Measurements from ENCODE around the gene SLC2A1. TPM values are rescaled to one million over a fixed set of nuclear protein-coding genes. Genes with fewer than 3 reads are reported as not detected.

Gene SLC2A1
- total RNA-seq, 2 donors from 2014 or later = 4.2 to 13.2 TPM

GRCh38 chr1:42981255-42981805 lies 22.7 kb upstream of the SLC2A1 start:
- no peak overlapping the region for H3K27ac ChIP-seq
- H3K27me3 ChIP-seq = no peaks in the 10 kb centered on the region
- DNase-seq = no peak
- TF ChIP-seq CTCF (IDR thresholded peaks at IDR 0.05) (no peak), POLR2A (IDR thresholded peaks at IDR 0.05) (no peak)
- no peaks in the 10 kb centered on the region for H3K4me1 ChIP-seq
- intact Hi-C loops (cut with DNase I) = no loop called here
- no peak overlapping the region for H3K4me3 ChIP-seq
- ATAC-seq = no peak
- no peaks in the 10 kb centered on the region for H3K9me3 ChIP-seq
- 60 to 74% methylated on average over 4 of the region's 4 CpGs for WGBS, 2 donors
- H3K36me3 ChIP-seq (replicated peaks in 1 of 2; ENCODE audit: insufficient read depth in 1 of 2, low read depth in 2 of 2) = no peaks in the 10 kb centered on the region

GRCh38 chr1:42979896-42980800 lies 21.5 kb upstream of the SLC2A1 start:
- 67 to 83% methylated on average over 9 of the region's 9 CpGs for WGBS, 2 donors
- Histone ChIP-seq H3K27me3 (no peaks in the 10 kb centered on the region), H3K4me3 (no peak overlapping the region), H3K4me1 (no peaks in the 10 kb centered on the region), H3K27ac (no peak overlapping the region), H3K9me3 (no peaks in the 10 kb centered on the region), H3K36me3 (replicated peaks in 1 of 2; ENCODE audit: insufficient read depth in 1 of 2, low read depth in 2 of 2) (no peaks in the 10 kb centered on the region)
- no peak for DNase-seq
- intact Hi-C loops (cut with DNase I) = no loop called here
- ATAC-seq = no peak
- TF ChIP-seq POLR2A (IDR thresholded peaks at IDR 0.05) = no peak
- no peak for TF ChIP-seq CTCF (IDR thresholded peaks at IDR 0.05)

GRCh38 chr1:42979036-42979430 lies 20.4 kb upstream of the SLC2A1 start:
- ATAC-seq = no peak
- TF ChIP-seq POLR2A (IDR thresholded peaks at IDR 0.05) = no peak
- no peak for TF ChIP-seq CTCF (IDR thresholded peaks at IDR 0.05)
- no peak for DNase-seq
- no peaks in the 10 kb centered on the region for H3K36me3 ChIP-seq (replicated peaks in 1 of 2; ENCODE audit: insufficient read depth in 1 of 2, low read depth in 2 of 2)
- no peaks in the 10 kb centered on the region for H3K27me3 ChIP-seq
- H3K4me1 ChIP-seq = no peaks in the 10 kb centered on the region
- WGBS, 2 donors = 80 to 94% methylated on average over 2 of the region's 2 CpGs
- no peak overlapping the region for H3K4me3 ChIP-seq
- no peaks in the 10 kb centered on the region for H3K9me3 ChIP-seq
- H3K27ac ChIP-seq = no peak overlapping the region
- intact Hi-C loops (cut with DNase I) = no loop called here

- TF ChIP-seq CTCF (IDR thresholded peaks at IDR 0.05) (no peak), POLR2A (IDR thresholded peaks at IDR 0.05) (no peak)
- intact Hi-C loops (cut with DNase I) = no loop called here
- DNase-seq (no peak), ATAC-seq (no peak)
- no peaks in the 10 kb centered on the region for H3K4me1 ChIP-seq
- H3K9me3 ChIP-seq = no peaks in the 10 kb centered on the region
- 73 to 86% methylated on average over 11 to 14 of the region's 14 CpGs for WGBS, 2 donors
- H3K27me3 ChIP-seq = no peaks in the 10 kb centered on the region
- no peak overlapping the region for H3K27ac ChIP-seq
- H3K36me3 ChIP-seq (replicated peaks in 1 of 2; ENCODE audit: insufficient read depth in 1 of 2, low read depth in 2 of 2) = no peaks in the 10 kb centered on the region
- H3K4me3 ChIP-seq = no peak overlapping the region
Measured at GRCh38 chr1:42978317-42979035, 19.8 kb upstream of the SLC2A1 start.
